NOMO-1 treated with DMSO at 0.1 percent for 48 hours (cell line): ENCODE measurements around the gene HSD17B4.
"Not testable (repeated sequence)": the region's sequence is repeated elsewhere in the genome, so short reads cannot be mapped to it uniquely, and the experiment has no call there.

Experiments used
- DNase-seq: peaks from one replicate; lab custom pipeline; 2025; ENCODE audit not compliant: unreplicated experiment; lab: John Stamatoyannopoulos, UW

Gene HSD17B4

GRCh38 chr5:119478781-119479180 is 26.5 kb downstream of the HSD17B4 start:
- DNase-seq: no peak

- not testable (repeated sequence) for DNase-seq
Measured at GRCh38 chr5:119480629-119481028, 28.3 kb downstream of the HSD17B4 start.

DNA sequence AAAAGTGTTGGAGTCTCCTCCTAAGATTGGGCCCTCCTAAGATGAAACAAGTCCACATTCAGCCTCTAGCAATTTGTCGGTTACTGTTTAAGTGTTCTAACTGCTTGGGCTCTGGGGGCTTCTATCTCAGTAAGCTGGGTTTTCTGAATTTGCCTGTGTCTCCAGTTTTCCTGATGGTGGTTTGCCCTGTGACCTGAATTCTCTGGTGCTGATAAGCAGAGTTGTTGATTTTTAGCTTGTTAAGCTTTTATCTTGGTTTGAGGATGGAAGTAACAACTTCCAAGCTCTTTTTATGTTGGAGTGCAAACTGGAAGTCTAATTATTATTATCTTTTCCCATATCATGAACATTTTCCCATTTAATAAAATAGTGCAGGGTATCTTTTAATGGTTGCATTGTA is 30.9 kb downstream of the HSD17B4 start:
- DNase-seq: no peak

DNA sequence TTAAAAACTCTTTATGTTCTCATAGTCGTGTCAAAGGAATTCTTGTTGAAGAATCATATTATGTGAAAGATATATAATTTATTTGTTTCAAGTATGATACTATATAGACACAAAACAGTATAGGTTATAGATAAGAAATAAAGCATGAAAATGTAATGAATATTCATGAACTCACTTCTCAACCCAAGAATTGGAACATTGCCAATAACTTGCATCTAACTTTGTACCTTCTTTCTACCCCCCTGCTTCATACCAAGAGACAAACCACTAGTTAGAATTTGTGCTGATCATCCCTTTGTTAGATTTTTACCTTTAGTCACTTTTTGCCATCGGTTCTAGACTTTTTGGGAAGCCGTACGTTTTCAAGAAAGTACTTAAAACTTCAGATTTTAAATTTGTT is 32.6 kb downstream of the HSD17B4 start:
- no peak for DNase-seq

- DNase-seq: no peak
Measured at GRCh38 chr5:119501671-119502179, 49.4 kb downstream of the HSD17B4 start.

DNA sequence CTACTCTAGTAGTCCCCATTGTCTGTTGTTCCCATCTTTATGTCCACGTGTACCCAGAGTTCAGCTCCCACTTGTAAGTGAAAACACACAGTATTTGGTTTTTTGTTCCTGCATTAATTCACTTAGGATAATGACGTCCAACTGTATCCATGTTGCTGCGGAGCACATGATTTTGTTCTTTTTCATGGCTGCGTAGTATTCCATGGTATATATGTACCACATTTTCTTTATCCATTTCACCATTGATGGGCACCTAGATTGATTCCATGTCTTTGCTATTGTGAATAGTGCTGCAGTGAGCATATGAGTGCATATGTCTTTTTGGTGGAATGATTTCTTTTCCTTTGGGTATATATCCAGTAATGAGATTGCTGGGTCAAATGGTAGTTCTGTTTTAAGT is 51.6 kb downstream of the HSD17B4 start:
- not testable (repeated sequence) for DNase-seq

- DNase-seq: no peak
Measured at GRCh38 chr5:119512277-119512676, 60.0 kb downstream of the HSD17B4 start.

- DNase-seq: no peak
Measured at GRCh38 chr5:119515192-119515591, 62.9 kb downstream of the HSD17B4 start.

- DNase-seq: not testable (repeated sequence)
Measured at GRCh38 chr5:119517115-119517514, 64.8 kb downstream of the HSD17B4 start.

DNA sequence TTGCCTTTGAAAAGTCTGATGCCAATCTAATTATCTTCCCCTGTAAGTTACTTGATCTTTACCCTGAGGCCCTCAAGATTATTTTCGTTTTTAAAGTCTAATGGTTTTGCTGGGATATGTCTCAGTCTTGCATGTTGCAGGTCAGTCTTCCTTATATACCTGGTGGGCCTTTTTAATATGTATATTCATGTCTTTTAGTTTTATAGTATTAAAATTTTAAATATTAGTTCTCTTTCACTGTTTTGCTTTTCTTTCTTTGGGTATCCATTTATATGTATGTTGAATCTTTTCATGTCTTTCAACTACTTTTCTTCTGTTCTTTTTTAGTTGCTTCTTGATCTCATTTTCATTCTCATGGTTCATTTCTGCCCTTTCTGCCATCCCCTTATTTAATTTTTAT is 68.9 kb downstream of the HSD17B4 start:
- DNase-seq: no peak

- no peak for DNase-seq
Measured at GRCh38 chr5:119522841-119523240, 70.5 kb downstream of the HSD17B4 start.

DNA sequence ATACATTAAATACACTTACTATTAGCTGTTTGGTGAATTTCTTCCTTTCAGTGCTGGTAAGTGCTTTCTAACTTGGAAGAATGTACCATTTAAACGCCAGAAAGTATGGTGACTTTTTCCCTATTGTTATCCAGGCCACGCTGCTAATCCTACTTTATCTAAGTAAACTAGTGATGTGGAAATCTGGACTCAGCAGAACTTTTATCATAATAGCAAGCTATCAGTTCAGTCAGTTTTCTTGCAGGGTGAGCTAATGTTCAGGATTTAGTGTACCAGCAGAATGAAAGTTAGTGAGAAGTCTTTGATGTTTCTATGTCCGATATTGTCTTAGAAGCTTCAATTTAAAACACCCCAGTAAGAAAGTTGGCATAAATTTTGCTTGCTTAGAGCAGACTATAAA is 72.2 kb downstream of the HSD17B4 start:
- no peak for DNase-seq

DNA sequence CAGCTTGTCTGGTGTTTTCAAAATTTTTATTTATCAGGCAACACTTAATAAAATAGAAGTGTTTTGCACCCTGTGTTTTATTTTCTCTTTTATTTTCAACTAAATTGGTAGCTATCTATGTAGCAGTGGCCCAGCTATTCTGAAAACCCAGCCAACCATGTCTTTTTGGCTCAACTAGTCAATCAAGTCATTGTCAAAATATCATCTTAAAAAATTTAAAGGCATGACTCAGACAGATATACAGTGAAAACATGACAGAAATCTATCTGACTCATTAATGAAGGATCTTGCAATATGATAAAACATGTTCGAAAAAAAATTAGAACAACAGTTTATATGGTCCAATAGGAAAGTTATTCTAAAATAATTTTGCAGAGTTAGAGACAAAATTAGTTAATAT is 75.1 kb downstream of the HSD17B4 start:
- no peak for DNase-seq

DNA sequence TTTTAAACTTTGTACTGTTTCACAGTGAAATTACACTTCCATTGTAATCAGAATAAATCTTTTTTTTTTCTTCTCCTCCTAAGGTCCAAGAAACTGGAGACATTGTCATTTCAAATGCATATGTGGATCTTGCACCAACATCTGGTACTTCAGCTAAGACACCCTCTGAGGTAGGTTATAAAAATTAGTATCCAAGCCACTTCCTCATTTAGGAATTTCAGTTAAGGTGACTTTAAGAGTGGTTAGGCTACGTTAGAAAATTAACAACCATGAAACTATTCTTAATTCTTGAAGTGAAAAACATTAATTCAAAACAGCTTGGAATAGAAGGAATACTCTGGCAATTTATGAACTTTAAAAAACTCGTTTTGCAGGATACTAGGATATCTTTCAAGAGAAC is 77.5 kb downstream of the HSD17B4 start:
- DNase-seq: no peak

DNA sequence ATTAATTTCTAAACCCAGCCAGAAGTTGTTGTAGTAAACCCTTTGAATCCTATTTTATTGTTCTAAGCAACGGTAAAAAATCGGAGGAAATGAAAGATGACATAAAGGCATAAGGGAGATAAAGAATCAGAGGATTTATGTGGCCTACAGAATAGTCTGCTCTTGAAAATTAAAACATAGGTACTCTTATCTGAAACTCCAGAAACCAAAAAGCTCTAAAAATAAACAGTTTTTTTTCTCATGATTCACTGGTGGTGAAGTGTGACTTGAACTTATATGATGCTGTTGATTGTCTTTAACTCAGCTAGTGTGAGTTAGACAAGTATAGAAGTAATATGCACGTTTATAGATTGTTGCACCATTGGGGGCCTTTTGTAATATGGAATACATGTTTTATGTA is 80.3 kb downstream of the HSD17B4 start:
- no peak for DNase-seq

GRCh38 chr5:119537704-119538103 is 85.4 kb downstream of the HSD17B4 start:
- DNase-seq: no peak

- DNase-seq: no peak
Measured at GRCh38 chr5:119541716-119542115, 89.4 kb downstream of the HSD17B4 start.

DNA sequence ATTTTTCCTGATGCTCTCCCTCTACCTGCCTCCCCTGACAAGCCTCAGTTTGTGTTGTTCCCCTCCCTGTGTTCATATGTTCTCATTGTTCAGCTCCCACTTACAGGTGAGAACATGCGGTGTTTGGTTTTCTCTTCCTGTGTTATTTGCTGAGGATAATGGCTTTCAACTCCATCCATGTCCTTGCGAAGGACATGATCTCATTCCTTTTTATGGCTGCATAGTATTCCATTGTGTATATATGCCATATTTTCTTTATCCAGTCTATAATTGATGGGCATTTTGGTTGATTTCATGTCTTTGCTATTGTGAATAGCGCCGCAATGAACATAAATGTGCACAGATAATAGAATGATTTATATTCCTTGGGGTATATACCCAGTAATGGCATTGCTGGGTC is 99.5 kb downstream of the HSD17B4 start:
- no peak for DNase-seq

GRCh38 chr5:119554597-119554996 is 102.3 kb downstream of the HSD17B4 start:
- DNase-seq: no peak

- DNase-seq: no peak
Measured at GRCh38 chr5:119570910-119571309, 118.6 kb downstream of the HSD17B4 start.

DNA sequence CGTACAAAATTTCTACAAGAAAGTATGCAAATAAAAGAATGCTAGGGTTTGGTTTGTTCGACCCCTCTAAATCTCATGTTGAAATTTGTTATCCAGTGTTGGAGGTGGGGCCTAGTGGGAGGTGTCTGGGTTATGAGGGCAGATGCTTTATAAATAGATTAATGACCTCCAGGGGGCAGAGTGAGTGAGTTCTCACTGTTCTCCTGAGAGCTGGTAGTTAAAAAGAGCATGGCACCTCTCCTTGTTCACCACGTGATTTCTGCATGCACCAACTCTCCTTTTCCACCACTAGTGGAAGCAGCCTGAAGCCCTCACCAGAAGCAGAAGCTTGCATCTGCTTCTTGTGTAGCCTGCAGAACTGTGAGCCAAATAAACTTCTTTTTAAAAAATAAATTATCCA is 126.6 kb downstream of the HSD17B4 start:
- DNase-seq: peak; percentile 47

GRCh38 chr5:119582987-119583386 is 130.7 kb downstream of the HSD17B4 start:
- no peak for DNase-seq

DNA sequence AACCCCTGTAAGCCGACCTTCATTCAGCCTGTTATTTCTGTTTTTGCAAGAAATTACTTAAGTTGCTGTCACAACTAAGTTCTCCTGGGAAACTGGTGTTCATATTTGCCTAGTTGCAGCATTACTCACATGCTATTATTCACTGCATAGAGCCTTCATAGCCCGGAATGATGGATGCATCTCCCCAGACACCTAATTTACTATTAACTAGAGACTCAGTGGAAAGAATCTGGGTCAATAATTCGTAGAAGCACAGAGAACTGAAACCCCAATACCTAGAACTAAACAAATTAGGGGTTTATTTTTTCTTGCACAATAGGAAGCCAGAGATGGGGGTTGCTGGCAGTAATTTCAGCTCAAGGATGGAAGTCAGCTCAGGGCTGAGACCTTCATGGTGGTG is 131.4 kb downstream of the HSD17B4 start:
- DNase-seq: no peak
